Muscle of arm (tissue), 14 donors: ENCODE measurements around the gene KRAS. TPM values are rescaled to one million over a fixed set of nuclear protein-coding genes. Genes with fewer than 3 reads are reported as not detected.
A peak's percentile ranks its signal among the peaks of the same experiment; 100 is the strongest.
"Not testable (repeated sequence)": the region's sequence is repeated elsewhere in the genome, so short reads cannot be mapped to it uniquely, and the experiment has no call there.

ENCODE experiments used
- DNase-seq: peaks from one replicate; pipeline ENCODE4 v3.0.0-alpha.2; 2013
- long read RNA-seq, 11 donors: transcript quantifications; one replicate each; lab custom pipeline, GENCODE V29; 2026
- polyA plus RNA-seq, 12 donors: library from polyadenylated mRNA; unstranded; fragments of 120-200 nt; gene quantifications; one replicate each; pipeline ENCODE4 v1.2.1, GENCODE V29; 2013; ENCODE audit not compliant: insufficient read length in 12 of 12

KRAS gene
- polyA plus RNA-seq: 10 to 100 TPM in 11 of 12 donors, not detected in 1; 15.4 to 26.4 (median 23.5) TPM
- long read RNA-seq, donor 1, full-length matches to known transcripts: 26 of 26 reads
- long read RNA-seq, donor 1, partial matches to known transcripts: 0 of 26 reads
- long read RNA-seq, donor 1, other reads (novel, unspliced or antisense): 0 of 26 reads
- long read RNA-seq, donor 2, full-length matches to known transcripts: 4 of 24 reads
- long read RNA-seq, donor 2, partial matches to known transcripts: 20 of 24 reads
- long read RNA-seq, donor 2, other reads (novel, unspliced or antisense): 0 of 24 reads
- long read RNA-seq, donor 3, full-length matches to known transcripts: 4 of 4 reads
- long read RNA-seq, donor 3, partial matches to known transcripts: 0 of 4 reads
- long read RNA-seq, donor 3, other reads (novel, unspliced or antisense): 0 of 4 reads
- long read RNA-seq, donor 4, full-length matches to known transcripts: 3 of 3 reads
- long read RNA-seq, donor 4, partial matches to known transcripts: 0 of 3 reads
- long read RNA-seq, donor 4, other reads (novel, unspliced or antisense): 0 of 3 reads
- long read RNA-seq, donor 5: 0 reads
- long read RNA-seq, donor 6, full-length matches to known transcripts: 2 of 2 reads
- long read RNA-seq, donor 6, partial matches to known transcripts: 0 of 2 reads
- long read RNA-seq, donor 6, other reads (novel, unspliced or antisense): 0 of 2 reads
- long read RNA-seq, donor 7, full-length matches to known transcripts: 3 of 3 reads
- long read RNA-seq, donor 7, partial matches to known transcripts: 0 of 3 reads
- long read RNA-seq, donor 7, other reads (novel, unspliced or antisense): 0 of 3 reads
- long read RNA-seq, donor 8, full-length matches to known transcripts: 7 of 7 reads
- long read RNA-seq, donor 8, partial matches to known transcripts: 0 of 7 reads
- long read RNA-seq, donor 8, other reads (novel, unspliced or antisense): 0 of 7 reads
- long read RNA-seq, donor 9, full-length matches to known transcripts: 5 of 5 reads
- long read RNA-seq, donor 9, partial matches to known transcripts: 0 of 5 reads
- long read RNA-seq, donor 9, other reads (novel, unspliced or antisense): 0 of 5 reads
- long read RNA-seq, donor 10, full-length matches to known transcripts: 4 of 4 reads
- long read RNA-seq, donor 10, partial matches to known transcripts: 0 of 4 reads
- long read RNA-seq, donor 10, other reads (novel, unspliced or antisense): 0 of 4 reads
- long read RNA-seq, donor 11, full-length matches to known transcripts: 10 of 10 reads
- long read RNA-seq, donor 11, partial matches to known transcripts: 0 of 10 reads
- long read RNA-seq, donor 11, other reads (novel, unspliced or antisense): 0 of 10 reads

GRCh38 chr12:25250744-25251730 lies at the start of gene KRAS:
KRAS (minus strand) TSS chr12:25250929.
- DNase-seq: peak; percentile 96

GRCh38 chr12:25296381-25296780 lies 45.7 kb upstream of the KRAS start:
- DNase-seq: no peak

- no peak for DNase-seq
These were observed 44.6 kb upstream of the KRAS start for GRCh38 chr12:25295361-25295760.

- no peak for DNase-seq
These were observed 42.9 kb upstream of the KRAS start for GRCh38 chr12:25293653-25294052.

GRCh38 chr12:25292810-25293221 lies 42.1 kb upstream of the KRAS start:
- DNase-seq: not testable (repeated sequence)

- DNase-seq: no peak
These were observed 36.9 kb upstream of the KRAS start for GRCh38 chr12:25287610-25288009.

- DNase-seq: no peak
These were observed 36.1 kb upstream of the KRAS start for GRCh38 chr12:25286837-25287236.

GRCh38 chr12:25284024-25284423 lies 33.3 kb upstream of the KRAS start:
- DNase-seq: no peak

GRCh38 chr12:25283006-25283405 lies 32.3 kb upstream of the KRAS start:
- no peak for DNase-seq

GRCh38 chr12:25280082-25280481 lies 29.4 kb upstream of the KRAS start:
- no peak for DNase-seq

- no peak for DNase-seq
These were observed 27.5 kb upstream of the KRAS start for GRCh38 chr12:25278269-25278668.

- no peak for DNase-seq
These were observed 25.6 kb upstream of the KRAS start for GRCh38 chr12:25276199-25276937.

GRCh38 chr12:25271486-25272098 lies 20.9 kb upstream of the KRAS start:
- no peak for DNase-seq

- no peak for DNase-seq
These were observed 19.0 kb upstream of the KRAS start for GRCh38 chr12:25269701-25270100.

- DNase-seq: no peak
These were observed 15.8 kb upstream of the KRAS start for GRCh38 chr12:25266497-25266896.

GRCh38 chr12:25264862-25265261 lies 14.1 kb upstream of the KRAS start:
- no peak for DNase-seq

- DNase-seq: no peak
These were observed 13.4 kb upstream of the KRAS start for GRCh38 chr12:25264114-25264513.

GRCh38 chr12:25263594-25263993 lies 12.9 kb upstream of the KRAS start:
- DNase-seq: no peak

- no peak for DNase-seq
These were observed 11.8 kb upstream of the KRAS start for GRCh38 chr12:25262389-25263074.
